K562 (cell line): ENCODE measurements around the gene EPS8. TPM values are rescaled to one million over a fixed set of nuclear protein-coding genes. Genes with fewer than 3 reads are reported as not detected.

Source experiments
- ATAC-seq: fragments of 200-7000 bp; cut with Tn5 transposase; 3 replicates; pipeline ENCODE4 v1.9.1; 2020; ENCODE audit warnings: moderate library complexity
- BruUV-seq: library from RNA; stranded (reverse); fragments of 400-500 nt; replicated peaks from 2 replicates; lab custom pipeline; 2021; lab: Mats Ljungman, UMichigan
- CTCF ChIA-PET: fragments of 300-600 bp; formaldehyde crosslinking; extraction: SDS; loops from one replicate; lab custom pipeline; 2021; ENCODE audit warnings: low intra/inter-chr PET ratio; lab: Yijun Ruan, JAX
- POLR2A ChIA-PET: fragments of 300-600, 350-650 bp; sonication (Branson Sonifier 250); formaldehyde crosslinking; extraction: SDS; loops from one replicate; lab custom pipeline; 2021; ENCODE audit warnings: antibody characterized with exemption, inconsistent platforms; lab: Yijun Ruan, JAX
- DNase-seq, 4 experiments: peaks; one replicate each; pipeline versions ENCODE4 v3.0.0 to v3.0.0-alpha.2; 2011 to 2018; ENCODE audit warnings: low spot score in 3 of 4, mixed read lengths in 3 of 4; ENCODE audit errors: extremely low read depth in 1 of 4
- FAIRE-seq: peaks from 2 replicates; lab custom pipeline; 2011; peaks lifted over from hg19 to GRCh38; lab: Jason Lieb, UNC
- H2AFZ ChIP-seq: 2 replicates; pipeline ENCODE4 v1.6.0; 2011; ENCODE audit warnings: low read depth, low read length, control low read depth, inconsistent platforms
- H3K27ac ChIP-seq: fragments of 200-600 bp; 3 replicates; pipeline ENCODE4 v1.8.0; 2011; ENCODE audit warnings: low read depth, mild to moderate bottlenecking, control low read depth, inconsistent platforms, low read length, moderate library complexity, mixed read lengths; ENCODE audit errors: extremely low read depth
- H3K27me3 ChIP-seq, 2 experiments: fragments of 300-600 bp in 1 of 2; 2 replicates in 1 of 2; 3 replicates in 1 of 2; pipeline versions ENCODE4 v1.6.0 to v1.8.0; 2011; ENCODE audit warnings: inconsistent platforms in 2 of 2, low read length in 2 of 2, mild to moderate bottlenecking in 1 of 2, mixed read lengths in 1 of 2, moderate library complexity in 1 of 2; ENCODE audit not compliant: control insufficient read depth in 2 of 2, insufficient read depth in 2 of 2
- H3K36me3 ChIP-seq: fragments of 300-600 bp; 3 replicates; pipeline ENCODE4 v1.8.0; 2011; ENCODE audit warnings: mild to moderate bottlenecking, low read length, inconsistent platforms; ENCODE audit not compliant: control insufficient read depth, insufficient read depth
- H3K4me1 ChIP-seq, 2 experiments: fragments of 200-600 bp in 1 of 2; replicated peaks in 1 of 2; 2 replicates in 1 of 2; 3 replicates in 1 of 2; pipeline versions ENCODE4 v1.5.1 to v1.8.0; 2011; ENCODE audit warnings: inconsistent platforms in 2 of 2, low read length in 2 of 2, mild to moderate bottlenecking in 1 of 2, mixed read lengths in 1 of 2, moderate library complexity in 1 of 2; ENCODE audit not compliant: control insufficient read depth in 2 of 2, insufficient read depth in 2 of 2
- H3K4me2 ChIP-seq: 2 replicates; pipeline ENCODE4 v1.6.1; 2011; ENCODE audit warnings: low read length, control low read depth, inconsistent platforms, mixed read lengths; ENCODE audit not compliant: insufficient read depth
- H3K4me3 ChIP-seq: fragments of 200-600 bp; sonication (generic), shearing (Covaris generic); 2 replicates; pipeline ENCODE4 v1.5.1; 2016; ENCODE audit warnings: control low read depth, inconsistent platforms
- H3K79me2 ChIP-seq: fragments of 200-600 bp; 3 replicates; pipeline ENCODE4 v1.8.0; 2011; ENCODE audit warnings: low read length, inconsistent platforms; ENCODE audit not compliant: control insufficient read depth, insufficient read depth
- H3K9ac ChIP-seq, 2 experiments: 2 replicates each; pipeline versions ENCODE4 v1.6.0 to v1.6.1; 2011; ENCODE audit warnings: low read depth in 2 of 2, low read length in 2 of 2, control low read depth in 1 of 2, inconsistent platforms in 1 of 2, mild to moderate bottlenecking in 1 of 2, mixed read lengths in 1 of 2; ENCODE audit not compliant: insufficient read depth in 1 of 2
- H3K9me1 ChIP-seq: one replicate; pipeline ENCODE4 v1.6.0; 2011; ENCODE audit warnings: inconsistent platforms, mild to moderate bottlenecking, low read length, moderate library complexity; ENCODE audit not compliant: control insufficient read depth, insufficient read depth
- H3K9me3 ChIP-seq: replicated peaks from 2 replicates; pipeline ENCODE4 v1.5.1; 2011; ENCODE audit warnings: low read depth, low read length, inconsistent platforms; ENCODE audit not compliant: control insufficient read depth, insufficient read depth
- H4K20me1 ChIP-seq: replicated peaks from 2 replicates; pipeline ENCODE4 v1.6.1; 2011; ENCODE audit warnings: low read length, inconsistent platforms, mixed read lengths; ENCODE audit not compliant: control insufficient read depth, insufficient read depth
- C11orf30 ChIP-seq: fragments of 450-650 bp; IDR thresholded peaks from 2 replicates; pipeline ENCODE4 v1.6.1; 2016; ENCODE audit warnings: low read depth, mild to moderate bottlenecking
- MAFF ChIP-seq: IDR thresholded peaks from 2 replicates; pipeline ENCODE4 v1.6.1; 2012; ENCODE audit warnings: low read length, improper control_type of control experiment
- MAFG ChIP-seq: fragments of 450-650 bp; conservative IDR thresholded peaks from 2 replicates; pipeline ENCODE4 v1.6.1; 2016; ENCODE audit warnings: missing genetic modification characterization, missing compliant biosample characterization
- MAFK ChIP-seq: IDR thresholded peaks from 2 replicates; pipeline ENCODE4 v1.6.1; 2011; ENCODE audit warnings: low read length, improper control_type of control experiment
- TSHZ1 ChIP-seq: fragments of 250-450 bp; sonication (Bioruptor Pico); IDR thresholded peaks from 2 replicates; pipeline ENCODE4 v1.4.0; 2020; ENCODE audit warnings: mild to moderate bottlenecking, moderate library complexity
- ZNF316 ChIP-seq: fragments of 450-650 bp; IDR thresholded peaks from 2 replicates; pipeline ENCODE4 v1.6.1; 2016
- WGBS: fragments of 100-300 bp; shearing (Covaris generic); methylation state at CpG from one replicate; pipeline ENCODE4 v1.1.6; 2016; ENCODE audit warnings: low coverage, mixed read lengths; ENCODE audit not compliant: insufficient coverage; ENCODE audit errors: missing lambda C conversion rate; 5-methylcytosine and 5-hydroxymethylcytosine counted together
- in situ Hi-C: fragments of 300-500 bp; cut with MboI; formaldehyde crosslinking; loops from 4 replicates; pipeline ENCODE4 v1.15.0; 2018; ENCODE audit warnings: inconsistent platforms, mixed read lengths
- intact Hi-C: fragments of 100-400 bp; cut with micrococcal nuclease; formaldehyde crosslinking; loops from 2 replicates; pipeline ENCODE4 v1.14.2; 2022
- polyA plus RNA-seq, 8 experiments: library from polyadenylated mRNA; depleted of rRNA in 4 of 8; stranded (reverse) in 5 of 8; unstranded in 3 of 8; fragments of >200 nt; fragmentation: Nextera tagmentation in 2 of 8; fragmentation: Illumina TruSeq in 1 of 8; extraction: Ambion mirVana in 2 of 8; extraction: Trizol in 1 of 8; gene quantifications; 2 replicates each; pipeline versions ENCODE4 v1.2.1 to v1.2.3, GENCODE V29; 2011 to 2014; ENCODE audit warnings: inconsistent platforms in 1 of 8, missing spikeins in 1 of 8
- total RNA-seq, 7 experiments: library from RNA; depleted of rRNA in 6 of 7; stranded (reverse); fragments of >200 nt in 6 of 7; fragmentation: Illumina TruSeq in 2 of 7; extraction: Trizol in 2 of 7; gene quantifications; 2 replicates each; pipeline versions ENCODE4 v1.2.1 to v1.2.3, GENCODE V29; 2011 to 2021; ENCODE audit warnings: low replicate concordance in 1 of 7

The EPS8 gene
- total and polyA plus RNA-seq, 9 of the 15 experiments (the other 6 are each of a cell fraction or from before 2014, with no cell fraction given) = 0.10 to 1.9 (median 0.33) TPM

- no peak overlapping the region for H3K9ac ChIP-seq
- POLR2A ChIA-PET = no interaction called here
- BruUV-seq = no TSS peak
- H3K9me1 ChIP-seq = no peaks in the 10 kb centered on the region
- ATAC-seq (no peak), FAIRE-seq (no peak), DNase-seq (no peak)
- H3K4me3 ChIP-seq = no peak overlapping the region
- no peaks in the 10 kb centered on the region for H3K79me2 ChIP-seq
- no peak overlapping the region for H3K27ac ChIP-seq
- H2AFZ ChIP-seq = no peak overlapping the region
- CTCF ChIA-PET = no interaction called here
- no peaks in the 10 kb centered on the region for H3K27me3 ChIP-seq
- H3K9me3 ChIP-seq = no peaks in the 10 kb centered on the region
- in situ Hi-C loops = no loop called here
- no peaks in the 10 kb centered on the region for H3K4me1 ChIP-seq
- H4K20me1 ChIP-seq = no peaks in the 10 kb centered on the region
- H3K4me2 ChIP-seq = no peak overlapping the region
- intact Hi-C loops = no loop called here
- peak; percentile 84 for TF ChIP-seq ZNF316
- no peak for TF ChIP-seq TSHZ1 (CRISPR knock-in tag)
- TF ChIP-seq MAFK = peak; percentile 82
- peak; percentile 84 for TF ChIP-seq MAFF
- peak; percentile 87 for TF ChIP-seq MAFG (tag)
- peak; percentile 69; the same call in 1 of the 2 replicates for TF ChIP-seq C11orf30
- TF ChIP-seq, all 486 proteins: peak for 5
- H3K36me3 ChIP-seq = no peaks in the 10 kb centered on the region
- 4% methylated on average over 2 of the region's 2 CpGs for WGBS
Measured at GRCh38 chr12:15815730-15816129, 26.5 kb upstream of the EPS8 start.
